Activated T-helper 17 cell treated with anti-CD3 and anti-CD28 coated beads, Interleukin-2, amount 50 U/mL, for 72 hours (primary cell): ENCODE measurements around the gene DHRS13. TPM values are rescaled to one million over a fixed set of nuclear protein-coding genes. Genes with fewer than 3 reads are reported as not detected.

Source experiments
- ATAC-seq: fragments of 150-1000 bp; cut with Tn5 transposase; replicated peaks from 2 replicates; pipeline ENCODE4 v1.10.0; 2021; ENCODE audit warnings: mild to moderate bottlenecking, moderate library complexity
- H3K27ac Mint-ChIP-seq: one replicate; pipeline ENCODE4 v1.8.0; 2022; ENCODE audit warnings: mixed read lengths
- H3K27me3 Mint-ChIP-seq: one replicate; pipeline ENCODE4 v1.8.0; 2022; ENCODE audit warnings: mixed read lengths
- H3K36me3 Mint-ChIP-seq: one replicate; pipeline ENCODE4 v1.8.0; 2022; ENCODE audit warnings: low read depth, mild to moderate bottlenecking, mixed read lengths
- H3K4me1 Mint-ChIP-seq: one replicate; pipeline ENCODE4 v1.8.0; 2022; ENCODE audit warnings: mixed read lengths
- H3K4me3 Mint-ChIP-seq: one replicate; pipeline ENCODE4 v1.8.0; 2022; ENCODE audit warnings: mild to moderate bottlenecking, mixed read lengths
- H3K9me3 Mint-ChIP-seq: one replicate; pipeline ENCODE4 v1.8.0; 2022; ENCODE audit warnings: mixed read lengths
- total RNA-seq, 2 donors: library from RNA; stranded (reverse); gene quantifications; one replicate each; pipeline ENCODE4 v1.2.3, GENCODE V29; 2022

The DHRS13 gene
- 10 to 100 TPM; 24.9 to 82.1 TPM for total RNA-seq

- Mint-ChIP-seq H3K4me3 (peak within 1 kb of the TSS; percentile 99), H3K36me3 (peaks cover 75% of the 10 kb centered on the region)
Measured at GRCh38 chr17:28902819-28903545, at the start of gene DHRS13. Gene DHRS13, minus strand, starts transcription at chr17:28903079. Its CDS starts 135 bp downstream, at chr17:28902944.

DNA sequence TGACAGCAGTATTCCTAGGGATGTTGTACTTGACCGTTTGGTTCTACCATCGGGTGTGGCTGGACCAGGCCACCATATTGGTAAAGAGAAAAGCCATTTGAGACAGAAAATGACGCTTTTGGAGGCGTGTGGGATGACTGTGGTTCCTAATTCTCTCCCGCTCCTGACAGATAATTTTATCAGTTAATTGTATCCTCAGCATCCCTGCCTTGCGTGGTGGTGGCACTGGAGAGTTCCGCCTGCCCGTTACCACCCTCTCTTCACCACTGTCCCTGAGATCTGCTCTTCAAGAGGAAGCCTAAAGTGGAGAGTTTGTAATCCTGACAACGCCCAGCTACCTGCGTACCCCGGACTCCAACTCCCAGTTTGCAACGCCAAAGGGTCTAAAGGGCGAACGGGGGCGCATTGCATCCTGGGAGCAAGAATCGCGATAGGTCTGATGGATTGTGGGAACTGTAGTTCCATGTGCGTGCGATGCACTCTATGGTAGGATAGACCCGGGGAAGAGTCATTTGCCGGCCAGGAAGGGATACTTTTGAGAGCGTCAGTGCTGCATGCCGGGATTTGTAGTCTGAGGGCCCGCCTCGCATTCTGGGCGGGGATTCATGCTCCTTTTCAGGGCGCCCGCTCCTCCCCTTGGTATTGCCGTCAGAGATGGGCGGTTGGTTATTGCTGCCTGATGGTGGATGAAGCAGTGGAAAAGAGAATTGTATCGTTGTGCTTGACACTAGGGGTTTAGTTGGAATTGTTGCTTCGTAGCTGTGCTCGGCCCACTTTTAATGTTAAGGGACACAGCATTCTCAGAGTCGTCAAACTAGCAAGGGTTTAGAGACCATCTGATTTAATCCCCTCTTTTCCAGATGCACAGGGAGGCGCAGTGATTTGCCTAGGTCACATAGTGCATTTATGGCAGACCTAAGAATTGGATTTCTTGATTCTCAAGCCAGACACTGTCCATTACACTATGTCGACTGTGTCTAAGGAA is 49.4 kb upstream of the DHRS13 start:
- Mint-ChIP-seq H3K27ac (no peak overlapping the region), H3K4me1 (peaks cover 9% of the 10 kb centered on the region), H3K4me3 (no peak overlapping the region), H3K36me3 (peaks cover 35% of the 10 kb centered on the region), H3K9me3 (no peaks in the 10 kb centered on the region), H3K27me3 (no peaks in the 10 kb centered on the region)
- ATAC-seq: peak; percentile 81

More at GRCh38 chr17:28902819-28903545, at the start of gene DHRS13:
- H3K4me1 Mint-ChIP-seq: peaks cover 28% of the 10 kb centered on the region
- peak; percentile 91 for ATAC-seq
- peak within 1 kb of the TSS; percentile 97 for H3K27ac Mint-ChIP-seq
- H3K9me3 Mint-ChIP-seq: no peaks in the 10 kb centered on the region
- no peaks in the 10 kb centered on the region for H3K27me3 Mint-ChIP-seq

DNA sequence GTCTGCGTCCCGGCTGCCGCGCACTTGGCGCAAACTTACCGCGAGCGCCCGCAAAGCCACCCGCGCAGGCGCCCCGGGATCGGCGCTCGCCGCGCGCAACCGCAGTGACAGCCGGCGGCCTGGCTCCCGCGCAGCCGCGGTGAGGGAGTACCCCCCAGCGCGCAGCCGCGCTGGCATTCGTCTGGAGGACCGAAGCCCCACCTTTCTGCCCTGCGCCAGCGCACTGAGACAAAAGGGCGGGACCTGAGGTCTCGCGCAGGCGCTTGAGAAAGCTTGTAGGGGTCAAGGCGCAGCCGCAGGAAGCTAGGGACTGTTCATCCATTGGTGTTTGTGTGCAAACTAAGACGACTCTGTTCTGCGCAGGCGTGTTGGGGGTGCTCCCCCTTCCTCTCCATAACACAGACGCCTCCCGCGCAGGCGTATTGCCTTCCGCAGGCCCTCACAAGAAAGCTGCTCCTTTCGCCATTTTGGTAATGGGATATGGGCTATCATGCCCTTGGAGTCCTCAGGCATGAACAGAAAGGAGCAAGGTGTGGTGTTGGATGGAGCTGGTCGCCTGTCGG is 48.6 kb upstream of the DHRS13 start, which contains the start of gene PHF12:
Gene PHF12, minus strand, starts transcription at position 91 of the 563 bp plus-strand sequence. CDS start 558 bp downstream, outside the sequence.
- no peaks in the 10 kb centered on the region for H3K9me3 Mint-ChIP-seq
- no peaks in the 10 kb centered on the region for H3K27me3 Mint-ChIP-seq
- peaks cover 12% of the 10 kb centered on the region for H3K4me1 Mint-ChIP-seq
- peaks cover 42% of the 10 kb centered on the region for H3K36me3 Mint-ChIP-seq
- peak within 1 kb of the TSS; percentile 97 for H3K4me3 Mint-ChIP-seq
- peak; percentile 74 for ATAC-seq
- peak within 1 kb of the TSS; percentile 80 for H3K27ac Mint-ChIP-seq

DNA sequence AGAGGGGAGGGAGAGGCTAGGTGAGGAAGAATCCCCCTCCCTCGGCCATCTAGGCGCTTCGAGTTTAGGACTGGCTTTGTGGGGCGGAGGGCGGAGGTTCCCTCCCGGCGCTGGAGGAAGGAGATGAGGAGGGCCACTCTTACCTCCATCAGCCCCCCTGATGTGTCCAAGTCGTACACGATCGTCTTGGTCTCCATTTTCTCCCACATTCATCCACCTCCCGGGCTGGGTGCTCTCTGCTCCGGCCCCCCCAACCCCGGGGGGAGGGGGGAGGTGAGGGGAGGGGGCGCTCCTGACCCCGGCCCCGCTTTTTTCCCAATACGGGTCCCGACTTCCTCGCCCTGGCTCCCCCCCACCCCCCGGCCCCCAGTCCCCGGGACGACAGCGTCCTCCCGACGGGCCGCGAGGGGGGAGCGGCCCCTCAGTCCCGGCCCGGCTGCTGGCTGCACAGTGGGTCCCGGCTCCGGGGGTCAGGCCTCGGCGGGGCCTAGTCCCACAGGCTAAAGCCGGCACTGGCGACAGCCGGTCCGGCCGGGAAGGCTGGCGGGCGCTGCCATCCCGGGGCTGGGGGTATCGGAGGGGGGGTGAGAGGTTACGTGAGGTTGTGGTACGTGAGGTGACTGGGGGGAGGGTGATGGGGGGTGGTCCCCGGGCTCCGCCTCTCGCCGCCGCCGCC is 48.0 kb upstream of the DHRS13 start:
- Mint-ChIP-seq H3K36me3 (peaks cover 48% of the 10 kb centered on the region), H3K27me3 (no peaks in the 10 kb centered on the region), H3K9me3 (no peaks in the 10 kb centered on the region), H3K27ac (peak overlapping the region; percentile 80), H3K4me3 (peak overlapping the region; percentile 97), H3K4me1 (peaks cover 18% of the 10 kb centered on the region)
- ATAC-seq: peak; percentile 0

DNA sequence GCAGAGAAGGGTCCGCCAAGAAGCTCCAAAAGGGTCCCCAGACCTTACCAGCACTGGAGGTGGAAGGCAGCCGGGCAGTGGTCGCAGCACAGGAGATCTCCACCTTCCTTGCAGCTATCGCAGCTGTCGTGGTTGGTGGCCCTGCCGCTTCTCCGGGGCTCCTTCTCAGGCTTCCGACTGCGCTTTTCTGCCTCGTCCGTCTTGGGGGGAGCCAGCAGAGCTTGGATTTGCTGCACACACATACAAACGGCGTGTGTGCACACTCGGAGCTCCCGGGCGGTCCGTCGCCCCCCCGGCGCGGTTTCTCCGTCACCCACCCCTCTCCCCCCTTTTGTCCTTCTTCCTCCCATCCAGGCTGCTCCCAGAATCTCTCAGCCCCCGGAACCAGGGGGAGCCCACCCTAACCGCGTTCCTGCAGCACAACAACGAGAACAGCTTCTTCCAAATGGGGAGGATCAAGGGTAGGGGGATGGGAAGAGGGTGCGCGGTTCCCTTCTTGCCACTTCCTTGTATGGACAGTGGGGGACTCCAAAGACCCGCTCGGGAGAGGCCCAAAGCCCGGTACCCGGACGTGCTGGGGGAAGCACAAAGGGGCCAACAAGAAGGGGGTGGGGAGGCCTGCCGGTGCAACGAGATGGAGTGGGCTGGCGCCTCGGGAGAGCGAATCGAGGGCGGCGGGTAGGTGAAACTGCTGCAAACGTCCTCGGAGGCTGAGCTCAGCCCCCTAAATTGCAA is 47.3 kb upstream of the DHRS13 start:
- no peaks in the 10 kb centered on the region for H3K9me3 Mint-ChIP-seq
- H3K27me3 Mint-ChIP-seq: no peaks in the 10 kb centered on the region
- ATAC-seq: no peak
- peaks cover 23% of the 10 kb centered on the region for H3K4me1 Mint-ChIP-seq
- peaks cover 55% of the 10 kb centered on the region for H3K36me3 Mint-ChIP-seq
- peak overlapping the region; percentile 93 for H3K27ac Mint-ChIP-seq
- peak overlapping the region; percentile 97 for H3K4me3 Mint-ChIP-seq

DNA sequence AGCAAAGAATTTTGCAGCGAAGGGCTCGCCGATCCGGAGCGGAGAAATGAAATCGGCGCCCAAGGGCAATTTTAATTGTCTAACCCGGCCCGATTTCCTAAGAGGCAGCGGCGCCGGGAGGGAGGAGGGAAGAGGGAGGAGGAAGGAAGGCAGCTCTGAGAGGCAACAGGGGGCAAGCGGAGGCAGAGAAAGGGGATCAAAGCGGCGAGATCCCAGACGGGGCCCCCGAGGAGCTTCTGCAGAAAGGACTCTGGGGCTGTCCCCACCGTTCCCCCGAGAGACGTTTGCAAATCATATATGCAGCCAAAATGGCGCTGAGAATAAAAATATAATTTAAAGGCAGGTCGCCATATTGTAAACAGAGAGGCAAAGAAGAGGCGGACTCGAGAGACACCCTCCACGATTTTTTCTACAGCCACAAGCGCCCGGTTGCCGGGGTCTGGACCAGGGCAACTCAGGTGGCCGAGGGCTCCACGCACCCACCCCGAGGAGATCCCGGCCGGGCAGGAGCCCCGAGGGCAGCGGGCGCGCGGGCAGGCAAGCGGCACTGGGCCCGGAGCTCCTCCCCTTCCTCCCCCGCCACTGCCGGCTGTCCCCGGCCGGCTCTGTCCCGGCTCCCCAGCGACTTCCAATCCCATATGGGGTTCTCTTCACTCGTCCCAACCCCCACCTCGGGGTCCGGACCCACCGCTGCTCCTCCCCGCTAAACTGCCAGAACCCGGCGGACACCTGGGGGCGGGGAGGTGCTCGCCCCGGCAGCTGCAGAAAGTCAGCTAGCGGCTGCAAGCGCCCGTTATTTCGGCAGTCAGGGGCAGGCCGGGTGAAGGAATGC is 46.5 kb upstream of the DHRS13 start:
- H3K27me3 Mint-ChIP-seq: no peaks in the 10 kb centered on the region

DNA sequence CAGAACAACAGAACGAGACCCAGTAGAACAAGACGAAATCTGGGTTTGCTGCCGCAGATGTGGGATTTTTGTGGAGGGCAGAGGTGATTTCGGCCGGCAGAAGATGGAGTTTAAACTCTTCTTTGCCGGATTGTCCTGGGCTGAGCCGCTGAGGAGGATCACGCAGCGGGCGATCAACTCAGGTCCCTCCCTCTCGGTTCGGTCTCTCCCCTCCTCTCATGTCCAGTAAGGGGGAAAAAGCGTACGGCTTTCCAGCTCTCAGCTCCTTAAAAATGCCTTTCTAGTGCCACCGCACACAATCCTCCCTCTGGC is 46.0 kb upstream of the DHRS13 start:
- H3K27ac Mint-ChIP-seq: peak overlapping the region; percentile 93
- H3K27me3 Mint-ChIP-seq: no peaks in the 10 kb centered on the region
- peak overlapping the region; percentile 97 for H3K4me3 Mint-ChIP-seq
- peaks cover 33% of the 10 kb centered on the region for H3K4me1 Mint-ChIP-seq
- H3K36me3 Mint-ChIP-seq: peaks cover 68% of the 10 kb centered on the region
- ATAC-seq: no peak
- H3K9me3 Mint-ChIP-seq: no peaks in the 10 kb centered on the region

More for the DNA sequence above, 46.5 kb upstream of the DHRS13 start:
- Mint-ChIP-seq H3K36me3 (peaks cover 63% of the 10 kb centered on the region), H3K27ac (peak overlapping the region; percentile 93), H3K4me3 (peak overlapping the region; percentile 97), H3K9me3 (no peaks in the 10 kb centered on the region), H3K4me1 (peaks cover 30% of the 10 kb centered on the region)
- peak; percentile 4 for ATAC-seq

GRCh38 chr17:28948342-28948741 is 45.5 kb upstream of the DHRS13 start:
- no peaks in the 10 kb centered on the region for H3K27me3 Mint-ChIP-seq
- no peaks in the 10 kb centered on the region for H3K9me3 Mint-ChIP-seq
- H3K4me1 Mint-ChIP-seq: peaks cover 33% of the 10 kb centered on the region
- H3K4me3 Mint-ChIP-seq: peak overlapping the region; percentile 97
- H3K27ac Mint-ChIP-seq: peak overlapping the region; percentile 93
- ATAC-seq: no peak
- H3K36me3 Mint-ChIP-seq: peaks cover 73% of the 10 kb centered on the region

- Mint-ChIP-seq H3K27ac (peak overlapping the region; percentile 93), H3K4me1 (peaks cover 33% of the 10 kb centered on the region), H3K4me3 (peak overlapping the region; percentile 97), H3K27me3 (no peaks in the 10 kb centered on the region), H3K36me3 (peaks cover 80% of the 10 kb centered on the region), H3K9me3 (no peaks in the 10 kb centered on the region)
- no peak for ATAC-seq
Measured at GRCh38 chr17:28947639-28948038, 44.8 kb upstream of the DHRS13 start.

GRCh38 chr17:28946239-28946638 is 43.4 kb upstream of the DHRS13 start:
- Mint-ChIP-seq H3K27me3 (no peaks in the 10 kb centered on the region), H3K4me3 (peak overlapping the region; percentile 97), H3K9me3 (no peaks in the 10 kb centered on the region), H3K4me1 (peaks cover 37% of the 10 kb centered on the region), H3K36me3 (peaks cover 94% of the 10 kb centered on the region), H3K27ac (peak overlapping the region; percentile 92)
- peak; percentile 54 for ATAC-seq

- peak overlapping the region; percentile 92 for H3K27ac Mint-ChIP-seq
- no peak for ATAC-seq
- peak overlapping the region; percentile 97 for H3K4me3 Mint-ChIP-seq
- no peaks in the 10 kb centered on the region for H3K27me3 Mint-ChIP-seq
- H3K4me1 Mint-ChIP-seq: peaks cover 43% of the 10 kb centered on the region
- no peaks in the 10 kb centered on the region for H3K9me3 Mint-ChIP-seq
- H3K36me3 Mint-ChIP-seq: peaks cover 96% of the 10 kb centered on the region
Measured at GRCh38 chr17:28944862-28945741, 42.2 kb upstream of the DHRS13 start.

- no peaks in the 10 kb centered on the region for H3K27me3 Mint-ChIP-seq
- no peak overlapping the region for H3K27ac Mint-ChIP-seq
- no peak for ATAC-seq
- no peaks in the 10 kb centered on the region for H3K9me3 Mint-ChIP-seq
- H3K4me1 Mint-ChIP-seq: peaks cover 46% of the 10 kb centered on the region
- peak overlapping the region; percentile 97 for H3K4me3 Mint-ChIP-seq
- H3K36me3 Mint-ChIP-seq: peaks cover 94% of the 10 kb centered on the region
Measured at GRCh38 chr17:28944343-28944742, 41.5 kb upstream of the DHRS13 start.
